H9 (cell line): Measurements from ENCODE around the gene ATXN7. TPM values are rescaled to one million over a fixed set of nuclear protein-coding genes. Genes with fewer than 3 reads are reported as not detected.

Experiments used
- DNase-seq: peaks from one replicate; pipeline ENCODE4 v3.0.0-alpha.2; 2017
- H2AFZ ChIP-seq: one replicate; pipeline ENCODE4 v1.6.1; 2013; ENCODE audit warnings: mild to moderate bottlenecking, low read length, control low read depth, moderate library complexity
- H2AK5ac ChIP-seq: 2 replicates; pipeline ENCODE4 v1.6.1; 2013; ENCODE audit warnings: low read length, control low read depth, mixed read lengths; ENCODE audit not compliant: insufficient read length
- H2BK120ac ChIP-seq: one replicate; pipeline ENCODE4 v1.6.1; 2013; ENCODE audit warnings: low read depth, mild to moderate bottlenecking, low read length, control low read depth, inconsistent platforms; ENCODE audit not compliant: poor library complexity, severe bottlenecking
- H2BK12ac ChIP-seq: 2 replicates; pipeline ENCODE4 v1.6.1; 2013; ENCODE audit warnings: low read length, control low read depth, mixed read lengths, low read depth; ENCODE audit not compliant: insufficient read length
- H2BK15ac ChIP-seq: 2 replicates; pipeline ENCODE4 v1.6.1; 2013; ENCODE audit warnings: low read depth, low read length, control low read depth
- H2BK20ac ChIP-seq: one replicate; pipeline ENCODE4 v1.6.1; 2013; ENCODE audit warnings: low read depth, mild to moderate bottlenecking, low read length, control low read depth, inconsistent platforms; ENCODE audit not compliant: poor library complexity, severe bottlenecking
- H2BK5ac ChIP-seq: 2 replicates; pipeline ENCODE4 v1.6.1; 2013; ENCODE audit warnings: low read length, control low read depth, mixed read lengths; ENCODE audit not compliant: insufficient read length
- H3K14ac ChIP-seq: 2 replicates; pipeline ENCODE4 v1.6.1; 2013; ENCODE audit warnings: low read length, control low read depth; ENCODE audit not compliant: insufficient read depth
- H3K18ac ChIP-seq: 2 replicates; pipeline ENCODE4 v1.6.1; 2013; ENCODE audit warnings: low read depth, mild to moderate bottlenecking, mixed read lengths, low read length, control low read depth; ENCODE audit not compliant: insufficient read length
- H3K23ac ChIP-seq: 2 replicates; pipeline ENCODE4 v1.6.1; 2013; ENCODE audit warnings: low read length, control low read depth, mixed read lengths, low read depth; ENCODE audit not compliant: insufficient read length
- H3K23me2 ChIP-seq: 2 replicates; pipeline ENCODE4 v1.6.1; 2013; ENCODE audit warnings: low read depth, mild to moderate bottlenecking, mixed read lengths, low read length, control low read depth; ENCODE audit not compliant: insufficient read length, poor library complexity, severe bottlenecking
- H3K27ac ChIP-seq: 2 replicates; pipeline ENCODE4 v1.5.1; 2013; ENCODE audit warnings: low read length, control low read depth, mixed read lengths, low read depth; ENCODE audit not compliant: insufficient read length
- H3K27me3 ChIP-seq: 2 replicates; pipeline ENCODE4 v1.6.1; 2013; ENCODE audit warnings: low read length, control low read depth, inconsistent platforms; ENCODE audit not compliant: insufficient read depth
- H3K4ac ChIP-seq: 2 replicates; pipeline ENCODE4 v1.6.1; 2013; ENCODE audit warnings: low read depth, mild to moderate bottlenecking, control low read depth, inconsistent platforms, low read length, moderate library complexity
- H3K4me1 ChIP-seq: 2 replicates; pipeline ENCODE4 v1.6.1; 2013; ENCODE audit warnings: low read length, control low read depth, inconsistent platforms; ENCODE audit not compliant: insufficient read depth
- H3K4me2 ChIP-seq: 2 replicates; pipeline ENCODE4 v1.6.1; 2013; ENCODE audit warnings: low read length, control low read depth, mixed read lengths; ENCODE audit not compliant: insufficient read length, insufficient read depth
- H3K56ac ChIP-seq: 2 replicates; pipeline ENCODE4 v1.6.1; 2013; ENCODE audit warnings: low read depth, mild to moderate bottlenecking, mixed read lengths, low read length, control low read depth; ENCODE audit not compliant: insufficient read length
- H3K79me1 ChIP-seq: 2 replicates; pipeline ENCODE4 v1.6.1; 2013; ENCODE audit warnings: low read depth, mild to moderate bottlenecking, moderate library complexity, low read length, control low read depth, inconsistent platforms; ENCODE audit not compliant: insufficient read depth, poor library complexity, severe bottlenecking
- H3K79me2 ChIP-seq: 2 replicates; pipeline ENCODE4 v1.6.1; 2013; ENCODE audit warnings: low read length, control low read depth, inconsistent platforms; ENCODE audit not compliant: insufficient read depth
- H3K9ac ChIP-seq: 2 replicates; pipeline ENCODE4 v1.6.1; 2013; ENCODE audit warnings: low read length, control low read depth, mixed read lengths; ENCODE audit not compliant: insufficient read length; ENCODE audit errors: extremely low read depth
- H3K9me3 ChIP-seq: one replicate; pipeline ENCODE4 v1.6.1; 2013; ENCODE audit warnings: low read depth, low read length, inconsistent platforms; ENCODE audit not compliant: control insufficient read depth
- H3T11ph ChIP-seq: one replicate; pipeline ENCODE4 v1.6.1; 2013; ENCODE audit warnings: mild to moderate bottlenecking, low read length, control low read depth, inconsistent platforms
- H4K20me1 ChIP-seq: one replicate; pipeline ENCODE4 v1.6.1; 2013; ENCODE audit not compliant: control insufficient read depth, insufficient read length, insufficient read depth
- H4K5ac ChIP-seq: 2 replicates; pipeline ENCODE4 v1.6.1; 2013; ENCODE audit warnings: low read depth, mild to moderate bottlenecking, mixed read lengths, low read length, control low read depth; ENCODE audit not compliant: insufficient read length
- H4K8ac ChIP-seq: replicated peaks from 2 replicates; pipeline ENCODE4 v1.6.1; 2013; ENCODE audit warnings: low read length, control low read depth, mixed read lengths, low read depth; ENCODE audit not compliant: insufficient read length
- H4K91ac ChIP-seq: 2 replicates; pipeline ENCODE4 v1.6.1; 2013; ENCODE audit warnings: low read depth, mild to moderate bottlenecking, moderate library complexity, mixed read lengths, low read length, control low read depth; ENCODE audit not compliant: insufficient read length
- H3K27ac Mint-ChIP-seq, 3 experiments: 2 replicates in 2 of 3; 3 replicates in 1 of 3; pipeline ENCODE4 v1.8.0; 2020 to 2021; ENCODE audit warnings: mixed read lengths in 3 of 3, mild to moderate bottlenecking in 1 of 3, moderate library complexity in 1 of 3
- H3K27me3 Mint-ChIP-seq: 2 replicates; pipeline ENCODE4 v1.8.0; 2021; ENCODE audit warnings: low read depth, mild to moderate bottlenecking, moderate library complexity, mixed read lengths
- H3K36me3 Mint-ChIP-seq, 3 experiments: 2 replicates in 2 of 3; 3 replicates in 1 of 3; pipeline ENCODE4 v1.8.0; 2020 to 2021; ENCODE audit warnings: low read depth in 3 of 3, mixed read lengths in 3 of 3; ENCODE audit not compliant: insufficient read depth in 1 of 3
- H3K4me1 Mint-ChIP-seq, 2 experiments: 2 replicates each; pipeline ENCODE4 v1.8.0; 2020; ENCODE audit warnings: mixed read lengths in 2 of 2
- H3K4me3 Mint-ChIP-seq, 2 experiments: 2 replicates in 1 of 2; 3 replicates in 1 of 2; pipeline ENCODE4 v1.8.0; 2020 to 2021; ENCODE audit warnings: mild to moderate bottlenecking in 2 of 2, mixed read lengths in 2 of 2, moderate library complexity in 1 of 2
- H3K9me3 Mint-ChIP-seq, 2 experiments: 2 replicates in 1 of 2; 3 replicates in 1 of 2; pipeline ENCODE4 v1.8.0; 2020; ENCODE audit warnings: mild to moderate bottlenecking in 2 of 2, mixed read lengths in 2 of 2, moderate library complexity in 1 of 2
- WGBS: extraction: QIAGEN DNeasy Blood & Tissue Kit; methylation state at CpG from one replicate; pipeline ENCODE4 v1.1.7; 2013; ENCODE audit warnings: missing lambda C conversion rate, low lambda C conversion rate, mixed read lengths; ENCODE audit not compliant: insufficient read length; ENCODE audit errors: extremely low coverage; 5-methylcytosine and 5-hydroxymethylcytosine counted together
- total RNA-seq: library from RNA; stranded (reverse); gene quantifications from 2 replicates; pipeline ENCODE4 v1.2.1, GENCODE V29; 2021
- TF ChIP-seq, protein P1 (sequence below): fragments of 200-600 bp; sonication (generic); conservative IDR thresholded peaks from 3 replicates; pipeline ENCODE4 v1.8.0; 2021; ENCODE audit warnings: antibody characterized with exemption, mild to moderate bottlenecking

The ATXN7 gene
- total RNA-seq, 1 experiment from 2014 or later = 21.5 TPM

GRCh38 chr3:63886858-63887257, 23.2 kb downstream of the ATXN7 start:
- no peak overlapping the region for H2BK20ac ChIP-seq

More at GRCh38 chr3:63886858-63887257, 23.2 kb downstream of the ATXN7 start:
- Histone ChIP-seq H3K18ac (no peak overlapping the region), H3K4ac (no peak overlapping the region), H4K91ac (peak overlapping the region; percentile 29), H3K4me1 (peaks cover 5% of the 10 kb centered on the region; the same call in 1 of the 2 replicates), H3K79me2 (no peaks in the 10 kb centered on the region), H2BK120ac (no peak overlapping the region), H3K23ac (no peak overlapping the region), H3K9me3 (no peaks in the 10 kb centered on the region), H3K23me2 (no peaks in the 10 kb centered on the region), H3T11ph (no peak overlapping the region), H3K79me1 (no peaks in the 10 kb centered on the region), H2BK15ac (no peak overlapping the region), H3K56ac (no peak overlapping the region), H4K20me1 (no peaks in the 10 kb centered on the region), H2BK12ac (no peak overlapping the region), H4K5ac (no peak overlapping the region), H3K9ac (no peak overlapping the region), H2BK5ac (no peak overlapping the region), H2AFZ (no peak overlapping the region), H3K4me2 (no peak overlapping the region), H3K27ac (no peak overlapping the region), H2AK5ac (no peak overlapping the region), H3K14ac (no peak overlapping the region), H4K8ac (no peak overlapping the region), H3K27me3 (no peaks in the 10 kb centered on the region)
- no CpG with 5 or more reads among the region's 3 CpGs for WGBS
- peaks cover 0 to 2% (median 0%) of the 10 kb centered on the region in 3 experiments; a peak in 2 of 7 replicates for H3K36me3 Mint-ChIP-seq
- no peaks in the 10 kb centered on the region for H3K27me3 Mint-ChIP-seq
- DNase-seq = no peak
- no peak overlapping the region; a peak in 1 of 7 replicates for H3K27ac Mint-ChIP-seq
- H3K9me3 Mint-ChIP-seq = no peaks in the 10 kb centered on the region
- H3K4me3 Mint-ChIP-seq = no peak overlapping the region
- TF ChIP-seq, protein P1, sequence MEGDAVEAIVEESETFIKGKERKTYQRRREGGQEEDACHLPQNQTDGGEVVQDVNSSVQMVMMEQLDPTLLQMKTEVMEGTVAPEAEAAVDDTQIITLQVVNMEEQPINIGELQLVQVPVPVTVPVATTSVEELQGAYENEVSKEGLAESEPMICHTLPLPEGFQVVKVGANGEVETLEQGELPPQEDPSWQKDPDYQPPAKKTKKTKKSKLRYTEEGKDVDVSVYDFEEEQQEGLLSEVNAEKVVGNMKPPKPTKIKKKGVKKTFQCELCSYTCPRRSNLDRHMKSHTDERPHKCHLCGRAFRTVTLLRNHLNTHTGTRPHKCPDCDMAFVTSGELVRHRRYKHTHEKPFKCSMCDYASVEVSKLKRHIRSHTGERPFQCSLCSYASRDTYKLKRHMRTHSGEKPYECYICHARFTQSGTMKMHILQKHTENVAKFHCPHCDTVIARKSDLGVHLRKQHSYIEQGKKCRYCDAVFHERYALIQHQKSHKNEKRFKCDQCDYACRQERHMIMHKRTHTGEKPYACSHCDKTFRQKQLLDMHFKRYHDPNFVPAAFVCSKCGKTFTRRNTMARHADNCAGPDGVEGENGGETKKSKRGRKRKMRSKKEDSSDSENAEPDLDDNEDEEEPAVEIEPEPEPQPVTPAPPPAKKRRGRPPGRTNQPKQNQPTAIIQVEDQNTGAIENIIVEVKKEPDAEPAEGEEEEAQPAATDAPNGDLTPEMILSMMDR = no peak
- H3K4me1 Mint-ChIP-seq = peaks cover 12 to 13% of the 10 kb centered on the region in 2 experiments
